ENCODE measurements around the gene IL22RA1. TPM values are rescaled to one million over a fixed set of nuclear protein-coding genes. Genes with fewer than 3 reads are reported as not detected.

Gene IL22RA1
- total and polyA plus RNA-seq, 9 of the 15 experiments (the other 6 are each of a cell fraction or from before 2014, with no cell fraction given): not detected

DNA sequence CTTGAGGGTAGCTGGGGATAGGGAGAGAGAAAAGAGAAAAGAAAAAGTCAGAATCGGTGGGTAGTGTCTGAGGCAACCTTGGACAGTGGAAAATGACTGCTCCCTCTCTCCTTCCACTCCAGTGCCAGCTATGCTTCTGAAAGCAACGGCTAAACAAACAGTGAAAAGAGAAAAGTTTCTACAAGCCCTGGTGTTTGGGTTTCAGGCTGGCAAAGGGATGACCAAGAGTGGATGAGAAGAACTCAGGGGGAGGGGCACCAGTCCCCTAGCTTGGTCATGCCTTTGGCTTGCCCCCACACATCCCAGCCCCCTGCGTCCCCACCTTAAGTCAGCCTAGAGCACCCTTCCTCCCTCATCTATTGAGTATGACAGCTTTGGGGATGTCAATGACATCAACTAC is 8.6 kb downstream of the IL22RA1 start (continued):
- TF ChIP-seq, protein P1, sequence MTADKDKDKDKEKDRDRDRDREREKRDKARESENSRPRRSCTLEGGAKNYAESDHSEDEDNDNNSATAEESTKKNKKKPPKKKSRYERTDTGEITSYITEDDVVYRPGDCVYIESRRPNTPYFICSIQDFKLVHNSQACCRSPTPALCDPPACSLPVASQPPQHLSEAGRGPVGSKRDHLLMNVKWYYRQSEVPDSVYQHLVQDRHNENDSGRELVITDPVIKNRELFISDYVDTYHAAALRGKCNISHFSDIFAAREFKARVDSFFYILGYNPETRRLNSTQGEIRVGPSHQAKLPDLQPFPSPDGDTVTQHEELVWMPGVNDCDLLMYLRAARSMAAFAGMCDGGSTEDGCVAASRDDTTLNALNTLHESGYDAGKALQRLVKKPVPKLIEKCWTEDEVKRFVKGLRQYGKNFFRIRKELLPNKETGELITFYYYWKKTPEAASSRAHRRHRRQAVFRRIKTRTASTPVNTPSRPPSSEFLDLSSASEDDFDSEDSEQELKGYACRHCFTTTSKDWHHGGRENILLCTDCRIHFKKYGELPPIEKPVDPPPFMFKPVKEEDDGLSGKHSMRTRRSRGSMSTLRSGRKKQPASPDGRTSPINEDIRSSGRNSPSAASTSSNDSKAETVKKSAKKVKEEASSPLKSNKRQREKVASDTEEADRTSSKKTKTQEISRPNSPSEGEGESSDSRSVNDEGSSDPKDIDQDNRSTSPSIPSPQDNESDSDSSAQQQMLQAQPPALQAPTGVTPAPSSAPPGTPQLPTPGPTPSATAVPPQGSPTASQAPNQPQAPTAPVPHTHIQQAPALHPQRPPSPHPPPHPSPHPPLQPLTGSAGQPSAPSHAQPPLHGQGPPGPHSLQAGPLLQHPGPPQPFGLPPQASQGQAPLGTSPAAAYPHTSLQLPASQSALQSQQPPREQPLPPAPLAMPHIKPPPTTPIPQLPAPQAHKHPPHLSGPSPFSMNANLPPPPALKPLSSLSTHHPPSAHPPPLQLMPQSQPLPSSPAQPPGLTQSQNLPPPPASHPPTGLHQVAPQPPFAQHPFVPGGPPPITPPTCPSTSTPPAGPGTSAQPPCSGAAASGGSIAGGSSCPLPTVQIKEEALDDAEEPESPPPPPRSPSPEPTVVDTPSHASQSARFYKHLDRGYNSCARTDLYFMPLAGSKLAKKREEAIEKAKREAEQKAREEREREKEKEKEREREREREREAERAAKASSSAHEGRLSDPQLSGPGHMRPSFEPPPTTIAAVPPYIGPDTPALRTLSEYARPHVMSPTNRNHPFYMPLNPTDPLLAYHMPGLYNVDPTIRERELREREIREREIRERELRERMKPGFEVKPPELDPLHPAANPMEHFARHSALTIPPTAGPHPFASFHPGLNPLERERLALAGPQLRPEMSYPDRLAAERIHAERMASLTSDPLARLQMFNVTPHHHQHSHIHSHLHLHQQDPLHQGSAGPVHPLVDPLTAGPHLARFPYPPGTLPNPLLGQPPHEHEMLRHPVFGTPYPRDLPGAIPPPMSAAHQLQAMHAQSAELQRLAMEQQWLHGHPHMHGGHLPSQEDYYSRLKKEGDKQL (CRISPR knock-in tag; IDR thresholded peaks at IDR 0.05; ENCODE audit: borderline replicate concordance): no peak
- TF ChIP-seq GATAD2A (IDR thresholded peaks at IDR 0.05): no peak
- TF ChIP-seq TCFL5 (CRISPR knock-in tag; conservative IDR thresholded peaks at IDR 0.05): no peak
- TF ChIP-seq CBFA2T2 (conservative IDR thresholded peaks at IDR 0.05): no peak

DNA sequence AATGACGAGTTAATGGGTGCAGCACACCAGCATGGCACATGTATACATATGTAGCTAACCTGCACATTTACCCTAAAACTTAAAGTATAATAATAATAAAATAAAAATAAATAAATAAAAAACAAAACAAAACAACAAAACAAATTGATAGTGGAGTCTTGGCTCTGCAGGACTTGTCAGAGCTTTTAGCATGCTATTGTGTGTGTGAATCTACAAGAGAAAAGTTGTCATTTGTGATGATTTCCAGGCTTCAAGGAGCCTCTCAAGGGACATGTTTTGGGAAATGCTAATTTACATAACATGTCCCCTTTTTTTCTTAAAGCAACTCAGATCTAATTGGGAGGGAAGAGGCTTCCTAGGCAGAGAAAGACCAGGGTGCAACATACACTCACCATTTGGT is 9.1 kb downstream of the IL22RA1 start:
- no peak for DNase-seq (ENCODE audit: extremely low read depth in 1 of 4, low spot score in 3 of 4)
- Histone ChIP-seq H3K36me3 (ENCODE audit: control insufficient read depth, insufficient read depth, low read length) (no peaks in the 10 kb centered on the region), H3K9ac (ENCODE audit: insufficient read depth in 1 of 2, low read depth in 2 of 2, low read length in 2 of 2) (no peak overlapping the region), H4K20me1 (replicated peaks; ENCODE audit: control insufficient read depth, insufficient read depth, low read length) (0 out of 2 replicates have a peak, but pooled peaks cover 2% of the 10 kb centered on the region), H3K9me3 (replicated peaks; ENCODE audit: control insufficient read depth, insufficient read depth, low read depth, low read length) (no peaks in the 10 kb centered on the region), H3K27ac (ENCODE audit: extremely low read depth, low read depth, low read length) (no peak overlapping the region), H3K27me3 (ENCODE audit: control insufficient read depth in 2 of 2, insufficient read depth in 2 of 2, low read length in 2 of 2) (peaks cover 20 to 23% of the 10 kb centered on the region in 2 experiments; a peak in 4 of 5 replicates), H3K9me1 (ENCODE audit: control insufficient read depth, insufficient read depth, low read length) (no peaks in the 10 kb centered on the region), H3K79me2 (ENCODE audit: control insufficient read depth, insufficient read depth, low read length) (no peaks in the 10 kb centered on the region), H3K4me2 (ENCODE audit: insufficient read depth, low read length) (no peak overlapping the region), H3K4me3 (no peak overlapping the region), H3K4me1 (replicated peaks in 1 of 2; ENCODE audit: control insufficient read depth in 2 of 2, insufficient read depth in 2 of 2, low read length in 2 of 2) (no peaks in the 10 kb centered on the region), H2AFZ (ENCODE audit: low read depth, low read length) (no peak overlapping the region)
- FAIRE-seq: no peak
- WGBS (ENCODE audit: insufficient coverage, low coverage, missing lambda C conversion rate): 3% methylated on average over 1 of the region's 1 CpG
- in situ Hi-C loops (cut with MboI) (no loop called here), intact Hi-C loops (cut with micrococcal nuclease) (no loop called here)
- BruUV-seq (replicated peaks): no TSS peak
- ChIA-PET CTCF (ENCODE audit: low intra/inter-chr PET ratio) (no interaction called here), POLR2A (interaction anchor here (0.6 to 0.7 kb wide), 2 partner anchors 22 to 28 kb away, joined by 3 to 4 read pairs; no protein-coding TSS in a partner anchor)
- no peak for ATAC-seq
- TF ChIP-seq IRF2 (CRISPR knock-in tag; IDR thresholded peaks at IDR 0.05) (no peak), ZNF239 (CRISPR knock-in tag; IDR thresholded peaks at IDR 0.05) (peak; percentile 91), ZNF408 (CRISPR knock-in tag; IDR thresholded peaks at IDR 0.05; ENCODE audit: low read depth) (no peak), POLR2B (IDR thresholded peaks at IDR 0.05; ENCODE audit: low read depth, partially characterized antibody) (no peak), E2F1 (CRISPR knock-in tag; IDR thresholded peaks at IDR 0.05) (no peak), RBM25 (IDR thresholded peaks at IDR 0.05; ENCODE audit: low read depth, low read length, severe bottlenecking) (peak; percentile 28)
- TF ChIP-seq, protein P2, sequence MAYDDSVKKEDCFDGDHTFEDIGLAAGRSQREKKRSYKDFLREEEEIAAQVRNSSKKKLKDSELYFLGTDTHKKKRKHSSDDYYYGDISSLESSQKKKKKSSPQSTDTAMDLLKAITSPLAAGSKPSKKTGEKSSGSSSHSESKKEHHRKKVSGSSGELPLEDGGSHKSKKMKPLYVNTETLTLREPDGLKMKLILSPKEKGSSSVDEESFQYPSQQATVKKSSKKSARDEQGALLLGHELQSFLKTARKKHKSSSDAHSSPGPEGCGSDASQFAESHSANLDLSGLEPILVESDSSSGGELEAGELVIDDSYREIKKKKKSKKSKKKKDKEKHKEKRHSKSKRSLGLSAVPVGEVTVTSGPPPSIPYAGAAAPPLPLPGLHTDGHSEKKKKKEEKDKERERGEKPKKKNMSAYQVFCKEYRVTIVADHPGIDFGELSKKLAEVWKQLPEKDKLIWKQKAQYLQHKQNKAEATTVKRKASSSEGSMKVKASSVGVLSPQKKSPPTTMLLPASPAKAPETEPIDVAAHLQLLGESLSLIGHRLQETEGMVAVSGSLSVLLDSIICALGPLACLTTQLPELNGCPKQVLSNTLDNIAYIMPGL (CRISPR knock-in tag; IDR thresholded peaks at IDR 0.05): no peak

Measured in K562 (cell line).